Uterine smooth muscle cell (primary cell): ENCODE results near the gene PLCG2. TPM values are rescaled to one million over a fixed set of nuclear protein-coding genes. Genes with fewer than 3 reads are reported as not detected.

Experiments
- total RNA-seq: library from RNA; depleted of rRNA; stranded (reverse); fragments of >200 nt; gene quantifications from 2 replicates; pipeline ENCODE4 v1.2.3, GENCODE V29; 2014

The PLCG2 gene
- 0.77 and 1.5 TPM in 2 replicates for total RNA-seq

DNA sequence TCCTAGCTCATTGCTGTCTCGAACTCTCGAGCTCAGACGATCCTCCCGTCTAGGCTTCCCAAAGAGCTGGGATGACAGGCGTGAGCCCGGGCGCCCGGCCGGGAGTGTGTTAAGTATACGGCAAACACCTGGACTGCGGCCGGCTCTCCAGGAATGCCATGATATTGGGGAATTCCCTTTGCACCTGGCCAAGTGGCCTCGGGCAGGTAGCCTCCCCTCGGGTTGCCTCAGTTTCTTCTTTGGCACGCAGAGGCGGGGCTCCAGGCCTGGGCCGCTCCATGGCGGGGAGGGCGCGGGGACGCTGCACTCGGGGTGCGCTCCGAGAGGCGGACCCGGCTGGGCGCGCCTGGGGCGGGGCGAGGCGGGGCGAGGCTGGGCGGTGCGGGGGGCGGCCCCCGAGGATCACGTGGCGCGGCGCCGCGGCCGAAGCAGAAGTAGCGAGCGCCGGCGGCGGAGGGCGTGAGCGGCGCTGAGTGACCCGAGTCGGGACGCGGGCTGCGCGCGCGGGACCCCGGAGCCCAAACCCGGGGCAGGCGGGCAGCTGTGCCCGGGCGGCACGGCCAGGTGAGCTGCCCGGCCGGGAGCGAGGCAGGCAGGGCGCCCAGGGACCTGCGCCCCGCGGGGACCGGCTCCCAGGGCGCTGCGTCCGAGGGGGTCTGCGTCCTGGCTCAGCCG is at the start of gene PLCG2:
PLCG2 (plus strand) TSS at position 431 of the 675 bp plus-strand sequence. CDS start 6,699 bp downstream, outside the sequence.

DNA sequence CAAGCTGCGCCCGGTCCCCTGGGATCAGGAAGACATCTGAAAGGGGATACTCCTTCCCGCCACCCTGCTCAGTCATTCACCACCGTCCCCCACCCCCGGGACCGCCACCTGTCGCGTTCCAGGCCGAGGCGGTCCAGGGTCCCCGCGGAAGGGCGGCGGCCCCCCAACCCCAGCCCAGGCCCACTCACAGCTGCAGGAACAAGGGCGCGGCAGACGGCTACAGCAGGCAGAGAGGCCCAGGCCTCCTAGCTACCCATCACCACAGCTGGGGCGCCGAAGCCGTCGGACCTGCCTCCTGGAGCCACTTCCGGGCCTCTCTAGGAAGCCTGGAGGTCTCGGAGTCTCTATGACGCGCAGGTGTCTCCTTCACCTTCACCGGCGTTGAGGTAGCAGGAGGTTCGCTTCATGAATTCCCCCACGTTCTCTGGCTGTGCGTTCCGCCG is 232.1 kb downstream of the PLCG2 start, which contains the start of gene SDR42E1:
SDR42E1 (minus strand) TSS at position 272 of the 443 bp plus-strand sequence. CDS start 10,612 bp downstream, outside the sequence.

Other genes starting within 250 kb of the PLCG2 start
- gene SDR42E1, start 232.2 kb downstream of the PLCG2 start, total RNA-seq: under 0.01 and 0.22 TPM in 2 replicates